Body of pancreas (tissue), 4 donors: ENCODE measurements around the gene NAA38.

Source experiments
- POLR2A ChIP-seq, 3 donors: fragments of 450-650 bp; IDR thresholded peaks; one replicate each; pipeline ENCODE4 v1.6.1; 2016; ENCODE audit warnings: antibody characterized with exemption in 3 of 3, mild to moderate bottlenecking in 2 of 3
- TF ChIP-seq, protein P1 (sequence below), 7 experiments: fragments of 450-650 bp in 4 of 7; fragments of 200-600 bp in 3 of 7; sonication (generic) in 3 of 7; IDR thresholded peaks; one replicate each; pipeline ENCODE4 v1.5.1; 2016 to 2019; ENCODE audit warnings: antibody characterized with exemption in 7 of 7

DNA sequence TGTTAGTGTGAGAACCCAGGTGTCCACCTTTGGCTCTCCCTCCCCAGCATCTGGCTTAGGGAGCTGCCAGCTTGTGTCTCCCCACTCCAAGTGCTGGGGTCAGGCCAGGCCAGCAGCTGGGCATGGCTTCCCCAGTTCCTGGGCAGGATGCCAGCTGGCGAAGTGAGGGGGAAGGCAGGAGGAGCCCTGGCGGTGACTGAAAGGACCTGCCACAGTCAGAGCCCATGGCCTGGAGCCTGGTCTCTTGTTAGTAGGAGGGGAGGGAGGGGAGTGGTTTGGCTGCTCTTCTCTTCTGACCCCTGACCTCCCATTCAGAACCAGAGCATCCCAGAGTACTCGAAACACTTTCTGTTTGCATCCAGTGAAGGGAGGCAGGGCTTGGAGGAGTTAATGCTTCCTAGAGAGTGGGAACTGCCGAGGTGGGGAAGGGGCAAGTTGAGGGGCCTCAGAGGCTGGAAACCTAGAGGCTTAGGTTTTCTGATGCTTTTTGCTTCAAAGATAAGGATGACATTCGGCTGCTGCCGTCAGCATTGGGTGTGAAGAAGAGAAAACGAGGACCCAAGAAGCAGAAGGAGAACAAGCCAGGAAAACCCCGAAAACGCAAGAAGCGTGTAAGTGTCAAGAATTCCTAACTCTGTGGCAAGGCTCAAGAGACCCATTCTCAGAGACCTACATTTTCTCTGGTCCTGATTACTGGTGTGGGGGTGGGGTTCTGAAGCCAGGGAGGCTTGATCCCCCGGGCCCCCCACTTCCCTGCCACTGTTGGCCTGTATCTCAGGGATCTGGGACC lies 32.0 kb upstream of the NAA38 start:
- TF ChIP-seq, protein P1, sequence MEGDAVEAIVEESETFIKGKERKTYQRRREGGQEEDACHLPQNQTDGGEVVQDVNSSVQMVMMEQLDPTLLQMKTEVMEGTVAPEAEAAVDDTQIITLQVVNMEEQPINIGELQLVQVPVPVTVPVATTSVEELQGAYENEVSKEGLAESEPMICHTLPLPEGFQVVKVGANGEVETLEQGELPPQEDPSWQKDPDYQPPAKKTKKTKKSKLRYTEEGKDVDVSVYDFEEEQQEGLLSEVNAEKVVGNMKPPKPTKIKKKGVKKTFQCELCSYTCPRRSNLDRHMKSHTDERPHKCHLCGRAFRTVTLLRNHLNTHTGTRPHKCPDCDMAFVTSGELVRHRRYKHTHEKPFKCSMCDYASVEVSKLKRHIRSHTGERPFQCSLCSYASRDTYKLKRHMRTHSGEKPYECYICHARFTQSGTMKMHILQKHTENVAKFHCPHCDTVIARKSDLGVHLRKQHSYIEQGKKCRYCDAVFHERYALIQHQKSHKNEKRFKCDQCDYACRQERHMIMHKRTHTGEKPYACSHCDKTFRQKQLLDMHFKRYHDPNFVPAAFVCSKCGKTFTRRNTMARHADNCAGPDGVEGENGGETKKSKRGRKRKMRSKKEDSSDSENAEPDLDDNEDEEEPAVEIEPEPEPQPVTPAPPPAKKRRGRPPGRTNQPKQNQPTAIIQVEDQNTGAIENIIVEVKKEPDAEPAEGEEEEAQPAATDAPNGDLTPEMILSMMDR (IDR thresholded peaks at IDR 0.05) = peak; percentile 18 to 90 (median 87)
- peak in 2 of 3 donors; percentile 32 to 45 for TF ChIP-seq POLR2A (IDR thresholded peaks at IDR 0.05)
